Mucosa of stomach (tissue), 1 donor: ENCODE data around the gene GEMIN5.
"Not testable (repeated sequence)": the region's sequence is repeated elsewhere in the genome, so short reads cannot be mapped to it uniquely, and the experiment has no call there.

Experiments used
- H3K27me3 ChIP-seq: one replicate; pipeline ENCODE4 v1.7.0; 2013; ENCODE audit warnings: mild to moderate bottlenecking, low read length; ENCODE audit not compliant: control insufficient read depth, insufficient read depth
- H3K36me3 ChIP-seq: one replicate; pipeline ENCODE4 v1.7.0; 2013; ENCODE audit warnings: low read length; ENCODE audit not compliant: control insufficient read depth, insufficient read depth
- H3K4me1 ChIP-seq: one replicate; pipeline ENCODE4 v1.7.0; 2013; ENCODE audit warnings: mild to moderate bottlenecking, low read length; ENCODE audit not compliant: control insufficient read depth, insufficient read depth
- H3K4me3 ChIP-seq: one replicate; pipeline ENCODE4 v1.7.0; 2013; ENCODE audit warnings: low read length
- H3K9ac ChIP-seq: one replicate; pipeline ENCODE4 v1.7.0; 2013; ENCODE audit warnings: mild to moderate bottlenecking, low read length, moderate library complexity
- H3K9me3 ChIP-seq: one replicate; pipeline ENCODE4 v1.7.0; 2013; ENCODE audit warnings: mild to moderate bottlenecking, low read length, moderate library complexity; ENCODE audit not compliant: control insufficient read depth
- donor health status: Pancreatic carcinoma.

The GEMIN5 gene

DNA sequence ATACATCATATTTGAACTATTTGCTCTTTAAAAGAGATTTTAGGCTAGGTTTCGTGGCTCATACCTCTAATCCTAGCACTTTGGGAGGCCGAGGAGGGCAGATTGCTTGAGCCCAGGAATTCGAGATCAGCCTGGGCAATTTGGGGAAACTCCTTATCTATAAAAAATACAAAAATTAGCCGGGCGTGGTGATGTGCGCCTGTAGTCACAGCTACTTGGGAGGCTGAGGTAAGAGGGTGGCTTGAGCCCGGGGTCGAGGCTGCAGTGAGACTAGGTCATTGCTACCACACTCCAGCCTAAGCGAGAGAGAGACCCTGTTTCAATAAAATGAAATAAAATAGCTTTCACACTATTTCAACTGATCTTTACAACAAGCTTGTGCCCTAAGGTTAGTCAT is 2.4 kb upstream of the GEMIN5 start:
- H3K27me3 ChIP-seq: no peaks in the 10 kb centered on the region
- peak overlapping the region; percentile 87 for H3K4me3 ChIP-seq
- H3K4me1 ChIP-seq: peaks cover 11% of the 10 kb centered on the region
- H3K36me3 ChIP-seq: peaks cover 2% of the 10 kb centered on the region
- no peaks in the 10 kb centered on the region for H3K9me3 ChIP-seq
- peak overlapping the region; percentile 94 for H3K9ac ChIP-seq

DNA sequence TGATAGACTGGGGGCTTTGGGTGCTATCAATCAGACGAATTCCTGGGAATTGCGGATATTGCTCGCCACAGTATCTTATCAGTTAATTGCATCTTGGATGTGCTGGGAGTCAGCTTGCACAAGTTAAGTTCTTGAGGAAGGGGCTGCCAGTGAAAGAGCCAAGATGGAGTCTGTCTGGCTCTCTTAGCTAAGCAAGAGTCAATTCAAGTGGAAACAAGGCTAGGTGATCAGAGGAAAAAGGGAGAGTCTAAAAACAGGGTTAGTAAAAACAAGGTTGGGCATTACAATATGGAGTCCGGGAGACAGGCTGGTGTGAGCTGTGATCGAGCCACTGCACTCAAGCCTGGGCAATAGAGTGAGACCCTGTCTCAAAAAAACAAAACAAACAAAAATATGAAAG is 1.4 kb upstream of the GEMIN5 start:
- H3K36me3 ChIP-seq, H3K9me3 ChIP-seq, H3K9ac ChIP-seq, H3K27me3 ChIP-seq, H3K4me3 ChIP-seq: not testable (repeated sequence)
- peaks cover 11% of the 10 kb centered on the region for H3K4me1 ChIP-seq

DNA sequence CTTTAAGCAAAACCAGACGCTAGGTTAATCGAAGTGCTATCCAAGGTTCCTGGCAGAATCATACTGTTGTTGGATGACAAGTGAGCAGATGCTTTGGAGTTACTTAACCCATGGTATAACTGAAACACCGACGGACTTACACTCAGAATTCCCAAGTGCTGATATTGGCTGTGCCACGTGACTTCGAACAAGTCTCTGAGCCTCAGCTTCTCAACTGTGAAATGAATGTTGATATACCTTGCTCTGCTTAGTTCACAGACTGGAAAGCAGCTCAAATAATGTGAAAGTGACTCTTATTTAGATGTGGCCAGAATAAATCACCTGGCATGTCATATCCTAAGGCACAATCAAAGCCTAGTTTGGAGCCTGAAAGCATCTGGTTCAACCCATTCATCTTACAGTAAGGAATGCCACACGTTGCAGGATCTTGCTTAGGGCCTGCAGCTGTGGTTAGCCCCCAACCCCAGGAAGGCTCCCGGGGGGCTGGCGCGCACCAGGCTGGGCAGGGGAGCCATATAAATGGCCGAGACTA is 759 bp downstream of the GEMIN5 start:
- H3K27me3 ChIP-seq: no peaks in the 10 kb centered on the region
- H3K9me3 ChIP-seq: no peaks in the 10 kb centered on the region
- peaks cover 5% of the 10 kb centered on the region for H3K36me3 ChIP-seq
- H3K4me1 ChIP-seq: peaks cover 11% of the 10 kb centered on the region
- peak overlapping the region; percentile 67 for H3K9ac ChIP-seq
- H3K4me3 ChIP-seq: peak overlapping the region; percentile 77

DNA sequence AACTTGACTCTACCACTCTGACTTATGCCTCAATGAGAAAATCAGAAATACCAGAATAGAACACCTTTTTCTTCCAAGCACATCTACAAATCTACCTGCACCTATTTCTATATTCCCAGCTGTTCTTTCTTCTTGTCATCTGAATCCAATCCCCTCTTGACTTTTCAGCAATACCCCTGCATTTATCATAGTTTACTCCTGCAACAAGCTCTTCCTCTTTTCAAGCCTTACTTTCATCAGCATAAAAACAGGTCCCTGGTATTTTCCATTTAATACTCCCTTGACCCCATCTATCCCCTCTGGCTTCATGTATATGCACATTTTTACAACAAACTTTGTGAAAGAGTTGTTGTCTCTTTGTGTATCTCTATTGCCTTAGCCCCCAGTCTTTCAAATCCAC is 3.1 kb downstream of the GEMIN5 start:
- peaks cover 10% of the 10 kb centered on the region for H3K36me3 ChIP-seq

DNA sequence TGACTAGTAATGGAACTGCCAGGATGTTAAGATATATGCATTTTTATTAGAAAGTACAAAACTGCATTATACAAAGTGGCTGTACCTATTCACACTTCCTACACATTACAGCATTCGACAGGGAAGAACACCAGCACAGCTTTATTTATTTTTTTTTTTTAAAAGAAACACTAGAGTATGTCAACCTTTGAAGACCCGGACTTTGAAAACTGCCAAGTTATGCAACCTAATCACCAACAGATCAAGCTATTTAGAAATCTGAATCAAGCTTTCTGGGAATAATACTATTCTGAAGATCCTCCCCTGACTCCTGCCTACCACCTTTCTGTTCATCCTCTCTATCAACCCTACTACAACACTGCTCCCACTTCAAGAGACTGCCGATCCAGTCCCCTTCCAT is 4.5 kb downstream of the GEMIN5 start:
- Histone ChIP-seq H3K36me3 (peaks cover 10% of the 10 kb centered on the region), H3K9me3 (no peaks in the 10 kb centered on the region)

More for the DNA sequence above, 3.1 kb downstream of the GEMIN5 start:
- no peak overlapping the region for H3K4me3 ChIP-seq
- H3K27me3 ChIP-seq: no peaks in the 10 kb centered on the region
- peaks cover 11% of the 10 kb centered on the region for H3K4me1 ChIP-seq
- H3K9me3 ChIP-seq: no peaks in the 10 kb centered on the region
- H3K9ac ChIP-seq: no peak overlapping the region

DNA sequence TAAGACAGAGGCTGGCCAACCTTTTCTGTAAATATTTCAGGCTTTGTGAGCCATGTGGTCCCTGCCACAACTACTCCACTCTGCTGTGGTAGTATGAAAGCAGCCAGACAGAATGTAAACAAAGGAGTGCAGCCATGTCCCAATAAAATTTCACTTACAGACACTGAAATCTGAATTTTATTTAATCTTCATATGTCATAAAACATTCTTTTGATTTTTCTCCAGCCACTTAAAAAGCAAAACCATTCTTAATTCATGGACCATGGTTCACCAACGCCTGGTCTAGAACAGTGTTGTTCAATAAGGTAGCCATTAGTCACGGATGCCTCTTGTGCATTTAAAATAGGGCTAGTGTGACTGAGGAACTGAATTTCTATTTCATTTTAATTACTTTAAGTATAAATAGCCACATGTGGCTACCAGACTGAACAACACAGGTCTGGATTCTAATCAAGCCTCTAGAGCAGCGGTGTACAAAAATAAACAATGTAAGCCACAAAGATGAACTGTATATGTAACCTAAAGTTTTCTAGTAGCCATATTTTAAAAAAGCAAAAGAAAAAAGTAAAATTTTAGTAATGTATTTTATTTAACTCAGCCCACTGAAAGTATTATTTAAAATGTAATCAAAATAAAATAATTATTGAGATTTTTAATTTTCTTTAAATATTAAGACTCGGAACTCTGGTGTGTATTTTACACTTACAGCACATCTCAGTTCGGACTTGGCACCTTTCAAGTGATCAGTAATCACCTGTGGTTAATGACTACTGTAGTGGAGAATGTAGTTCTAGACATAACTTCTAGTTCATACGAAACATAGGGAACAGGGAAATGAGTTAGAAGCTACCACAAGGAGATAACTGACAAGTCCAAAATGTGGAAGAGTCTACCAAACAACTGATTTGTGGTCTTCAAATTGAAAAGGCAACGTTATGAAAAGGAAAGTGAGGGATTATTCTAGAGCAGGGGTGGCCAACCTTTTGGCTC is 14.3 kb downstream of the GEMIN5 start:
- Histone ChIP-seq H3K4me3 (no peak overlapping the region), H3K9me3 (no peaks in the 10 kb centered on the region), H3K9ac (no peak overlapping the region), H3K36me3 (no peaks in the 10 kb centered on the region), H3K4me1 (no peaks in the 10 kb centered on the region), H3K27me3 (no peaks in the 10 kb centered on the region)

More for the DNA sequence above, 4.5 kb downstream of the GEMIN5 start:
- Histone ChIP-seq H3K27me3 (no peaks in the 10 kb centered on the region), H3K9ac (no peak overlapping the region), H3K4me3 (no peak overlapping the region), H3K4me1 (peaks cover 11% of the 10 kb centered on the region)

DNA sequence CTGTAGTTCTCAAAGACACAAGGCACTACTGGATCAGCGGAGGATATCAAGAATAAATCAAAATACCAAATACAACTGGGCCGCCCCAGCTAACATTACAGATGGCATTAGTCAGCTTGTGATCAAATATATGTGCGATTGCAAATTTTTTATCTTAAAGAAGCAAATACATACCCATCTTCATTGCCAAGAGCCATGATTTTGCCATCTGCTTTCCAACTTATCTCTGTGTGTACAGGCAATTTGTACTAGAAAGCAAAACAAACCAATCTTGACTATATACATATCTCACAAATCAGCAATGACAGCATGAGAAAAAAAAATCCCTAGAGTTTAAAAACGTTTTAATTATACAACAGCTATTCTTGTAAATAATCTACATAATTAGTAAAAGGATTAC is 20.3 kb downstream of the GEMIN5 start:
- Histone ChIP-seq H3K9ac (no peak overlapping the region), H3K9me3 (no peaks in the 10 kb centered on the region), H3K4me3 (no peak overlapping the region), H3K4me1 (no peaks in the 10 kb centered on the region), H3K36me3 (no peaks in the 10 kb centered on the region), H3K27me3 (no peaks in the 10 kb centered on the region)

DNA sequence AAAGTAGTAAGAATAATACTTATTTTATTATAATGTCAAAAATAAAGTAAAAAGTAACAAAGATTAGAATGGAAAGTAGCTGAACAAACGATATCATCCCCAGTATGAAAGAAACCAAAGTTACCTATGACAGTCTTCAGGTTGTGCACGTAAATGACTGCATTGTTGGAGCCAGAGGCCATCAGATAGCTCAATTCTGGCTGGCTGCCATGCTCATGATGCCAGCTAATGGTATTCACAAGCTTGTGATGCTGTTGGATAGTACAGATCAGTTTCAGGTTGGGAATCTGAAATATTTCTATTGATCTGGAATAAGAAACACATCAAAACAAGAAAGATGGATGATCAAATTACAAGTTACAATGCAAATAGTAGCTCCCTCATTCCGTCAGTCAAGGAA is 21.1 kb downstream of the GEMIN5 start:
- Histone ChIP-seq H3K4me1 (no peaks in the 10 kb centered on the region), H3K9me3 (no peaks in the 10 kb centered on the region), H3K4me3 (no peak overlapping the region), H3K27me3 (no peaks in the 10 kb centered on the region), H3K9ac (no peak overlapping the region), H3K36me3 (no peaks in the 10 kb centered on the region)

DNA sequence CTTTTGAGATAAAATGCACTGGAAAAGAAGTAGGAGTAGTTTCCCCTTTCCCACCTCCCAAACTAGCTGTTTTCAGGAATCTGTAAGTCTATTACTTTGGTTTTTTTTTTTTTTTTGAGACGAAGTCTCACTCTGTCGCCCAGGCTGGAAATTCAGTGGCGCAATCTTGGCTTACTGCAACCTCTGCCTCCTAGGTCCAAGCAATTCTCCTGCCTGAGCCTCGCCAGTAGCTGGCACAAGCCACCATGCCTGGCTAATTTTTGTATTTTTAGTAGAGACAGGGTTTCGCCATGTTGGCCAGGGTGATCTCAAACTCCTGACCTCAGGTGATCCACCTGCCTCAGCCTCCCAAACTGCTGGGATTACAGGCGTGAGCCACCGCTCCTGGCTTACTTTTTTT is 32.4 kb downstream of the GEMIN5 start:
- not testable (repeated sequence) for H3K36me3 ChIP-seq, H3K9ac ChIP-seq

DNA sequence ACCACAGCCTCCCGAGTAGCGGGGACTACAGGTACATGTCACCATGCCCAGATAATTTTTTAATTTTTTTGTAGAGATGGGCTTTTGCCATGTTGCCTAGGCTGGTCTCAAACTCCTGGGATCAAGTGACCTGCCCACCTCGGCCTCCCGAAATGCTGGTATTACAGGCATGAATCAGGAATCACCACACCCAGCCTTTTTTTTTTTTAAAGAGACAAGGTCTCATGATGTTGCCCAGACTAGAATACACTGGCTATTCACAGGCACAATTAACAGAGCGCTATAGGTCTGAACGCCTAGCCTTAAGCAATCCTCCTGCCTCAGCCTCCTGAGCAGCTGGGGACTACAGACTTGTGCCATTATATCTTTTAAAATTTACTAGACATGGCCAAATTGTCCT is 36.1 kb downstream of the GEMIN5 start:
- H3K4me1 ChIP-seq: no peaks in the 10 kb centered on the region
- H3K4me3 ChIP-seq: no peak overlapping the region
- H3K9me3 ChIP-seq: no peaks in the 10 kb centered on the region
- H3K27me3 ChIP-seq: no peaks in the 10 kb centered on the region
- H3K9ac ChIP-seq: no peak overlapping the region
- no peaks in the 10 kb centered on the region for H3K36me3 ChIP-seq

More for the DNA sequence above, 32.4 kb downstream of the GEMIN5 start:
- not testable (repeated sequence) for H3K27me3 ChIP-seq, H3K4me3 ChIP-seq, H3K4me1 ChIP-seq, H3K9me3 ChIP-seq

DNA sequence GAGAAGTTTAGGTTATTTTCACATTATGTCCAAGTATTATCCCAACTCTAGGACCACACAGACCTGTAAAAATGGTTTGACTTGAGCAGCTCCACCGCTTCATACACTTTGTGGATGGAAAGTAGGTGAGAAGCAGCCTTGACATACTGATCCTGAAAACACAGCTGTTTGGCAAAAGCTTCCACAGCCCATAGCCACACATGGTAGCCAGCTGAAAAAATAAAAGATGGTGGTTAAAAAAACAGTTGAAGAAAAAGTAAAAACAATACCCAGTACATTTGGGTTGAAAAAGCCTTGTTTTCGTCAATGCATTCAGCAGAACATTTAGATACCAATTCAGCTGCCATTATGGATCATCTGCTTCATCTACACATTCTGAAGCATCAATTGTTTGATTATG is 36.7 kb downstream of the GEMIN5 start:
- Histone ChIP-seq H3K4me1 (no peaks in the 10 kb centered on the region), H3K9ac (no peak overlapping the region), H3K36me3 (peaks cover under 1% of the 10 kb centered on the region), H3K9me3 (no peaks in the 10 kb centered on the region), H3K27me3 (no peaks in the 10 kb centered on the region), H3K4me3 (no peak overlapping the region)

DNA sequence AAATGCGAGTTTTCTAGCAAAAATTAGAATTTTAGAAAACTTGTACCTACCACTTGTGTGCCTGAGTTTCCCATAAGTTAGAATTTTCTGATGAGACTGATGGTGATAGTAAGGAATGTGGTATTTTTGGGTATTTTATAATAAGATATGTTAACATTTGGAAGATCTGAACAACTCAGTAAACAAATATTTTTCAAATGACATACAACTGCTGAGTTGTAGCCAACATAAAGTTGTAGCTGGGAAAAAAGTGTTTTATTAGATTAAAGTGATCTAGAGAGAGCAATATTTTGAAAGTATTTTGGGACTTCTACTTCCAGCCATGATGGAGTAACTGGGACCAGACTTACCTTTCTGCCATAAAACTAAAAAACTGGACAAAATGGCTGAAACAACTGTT is 37.9 kb downstream of the GEMIN5 start:
- Histone ChIP-seq H3K4me1 (no peaks in the 10 kb centered on the region), H3K36me3 (peaks cover 5% of the 10 kb centered on the region), H3K9ac (no peak overlapping the region), H3K9me3 (no peaks in the 10 kb centered on the region), H3K4me3 (no peak overlapping the region), H3K27me3 (no peaks in the 10 kb centered on the region)
